IgD-negative memory B cell (primary cell): ENCODE data around the gene TTC22. TPM values are rescaled to one million over a fixed set of nuclear protein-coding genes. Genes with fewer than 3 reads are reported as not detected.

Source experiments
- H3K27ac Mint-ChIP-seq, 3 donors: one replicate each; pipeline ENCODE4 v1.8.0; 2020 to 2022; ENCODE audit warnings: mild to moderate bottlenecking in 3 of 3, mixed read lengths in 3 of 3, moderate library complexity in 1 of 3
- H3K27me3 Mint-ChIP-seq: one replicate; pipeline ENCODE4 v1.8.0; 2021; ENCODE audit warnings: mixed read lengths
- H3K36me3 Mint-ChIP-seq: one replicate; pipeline ENCODE4 v1.8.0; 2020; ENCODE audit warnings: mild to moderate bottlenecking, mixed read lengths
- H3K4me1 Mint-ChIP-seq, 3 donors: one replicate each; pipeline ENCODE4 v1.8.0; 2020 to 2022; ENCODE audit warnings: mixed read lengths in 3 of 3, mild to moderate bottlenecking in 1 of 3
- H3K4me3 Mint-ChIP-seq, 4 donors: one replicate each; pipeline ENCODE4 v1.8.0; 2020 to 2022; ENCODE audit warnings: mild to moderate bottlenecking in 4 of 4, mixed read lengths in 4 of 4, moderate library complexity in 3 of 4
- H3K9me3 Mint-ChIP-seq, 3 donors: one replicate each; pipeline ENCODE4 v1.8.0; 2020 to 2021; ENCODE audit warnings: mixed read lengths in 3 of 3, mild to moderate bottlenecking in 1 of 3
- polyA plus RNA-seq: library from polyadenylated mRNA; unstranded; fragments of 300-500 nt; fragmentation: Illumina TruSeq; gene quantifications from one replicate; pipeline ENCODE4 v1.2.3, GENCODE V29; 2021

Gene TTC22
- polyA plus RNA-seq, 1 donor from 2014 or later = 3.6 TPM

DNA sequence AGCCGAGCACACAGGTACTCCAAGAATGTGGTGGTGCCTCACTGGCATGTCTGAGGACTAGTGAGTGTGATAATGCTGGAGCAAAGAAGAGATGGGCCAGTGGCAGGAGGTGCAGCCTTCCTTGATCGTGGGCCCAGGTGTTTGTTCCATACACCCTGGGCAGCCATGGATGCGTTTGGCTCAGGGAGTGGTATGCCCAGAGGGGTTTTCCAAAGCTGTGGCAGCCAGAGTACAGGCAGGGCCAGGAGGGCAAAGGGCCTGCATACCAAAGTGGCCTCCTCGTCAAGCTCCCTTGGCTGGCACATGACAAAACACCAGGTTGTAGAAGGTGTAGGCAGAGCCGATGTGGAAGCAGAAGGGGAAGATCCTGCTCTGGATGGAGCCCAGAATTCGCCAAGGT is 55.8 kb downstream of the TTC22 start:
- Mint-ChIP-seq H3K36me3 (peaks cover 8% of the 10 kb centered on the region), H3K4me3 (peak overlapping the region in 1 of 4 donors; percentile 56), H3K4me1 (no peaks in the 10 kb centered on the region), H3K27ac (no peak overlapping the region), H3K27me3 (no peaks in the 10 kb centered on the region), H3K9me3 (no peaks in the 10 kb centered on the region)

DNA sequence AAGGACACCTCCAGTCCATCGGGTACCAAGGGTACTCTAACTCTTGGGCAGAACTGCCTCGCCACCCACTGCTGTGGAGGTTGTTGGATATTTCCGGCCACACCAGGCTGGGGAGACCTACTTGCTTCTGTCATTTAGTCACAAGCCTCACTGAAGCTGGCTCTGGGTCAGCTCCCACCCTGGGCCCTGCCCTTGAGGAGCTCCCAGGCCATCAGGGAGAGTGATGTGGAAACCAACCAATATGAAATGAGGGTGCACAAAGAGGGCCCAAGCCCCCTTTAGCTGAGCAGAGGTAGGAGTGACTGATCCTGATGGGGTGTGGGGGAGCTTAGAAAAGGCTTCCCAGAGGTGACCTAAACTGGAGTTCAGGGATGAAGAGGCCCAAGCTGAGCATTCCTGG is 56.4 kb downstream of the TTC22 start:
- no peaks in the 10 kb centered on the region for H3K9me3 Mint-ChIP-seq
- no peaks in the 10 kb centered on the region for H3K27me3 Mint-ChIP-seq
- H3K4me1 Mint-ChIP-seq = no peaks in the 10 kb centered on the region
- peaks cover 9% of the 10 kb centered on the region for H3K36me3 Mint-ChIP-seq
- no peak overlapping the region for H3K4me3 Mint-ChIP-seq
- no peak overlapping the region for H3K27ac Mint-ChIP-seq

DNA sequence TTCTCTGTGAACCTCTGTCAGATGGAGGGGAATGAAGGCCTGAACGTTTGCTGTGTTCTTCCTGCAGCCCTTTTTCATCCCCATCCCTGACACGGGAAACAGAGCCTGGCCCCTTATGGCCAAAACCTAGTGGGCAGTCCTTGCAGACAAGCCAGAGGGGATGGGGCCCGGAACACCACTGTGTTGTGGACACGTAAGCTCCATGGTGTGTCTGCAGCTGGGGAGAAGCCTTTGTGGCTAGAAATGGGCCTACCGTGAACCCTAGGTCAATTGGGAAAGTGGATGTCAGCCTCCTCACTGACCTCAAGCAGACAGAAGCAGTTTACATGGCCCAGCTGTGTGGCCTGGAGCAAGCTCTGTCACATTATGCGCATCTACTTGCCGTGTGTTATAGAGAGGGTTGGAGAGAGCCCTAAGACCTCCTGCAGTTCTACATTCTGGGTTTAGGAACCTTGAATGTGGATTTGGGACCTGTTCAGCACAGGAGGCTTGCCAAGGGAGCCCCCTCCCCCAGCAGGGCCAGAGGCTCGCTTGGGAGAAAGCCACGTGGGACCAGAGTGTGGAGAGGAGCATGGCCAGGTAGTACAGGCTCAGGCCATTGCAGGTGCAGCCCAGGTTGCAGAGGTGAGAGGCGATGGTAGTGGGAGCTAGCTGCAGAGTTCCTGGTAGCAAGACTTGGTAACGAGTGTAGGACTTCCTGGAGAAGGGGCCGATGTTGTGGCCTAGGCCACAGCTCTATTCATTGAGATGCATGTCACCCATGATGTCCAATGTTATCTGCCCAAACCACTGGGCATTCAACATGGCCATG is 57.5 kb downstream of the TTC22 start:
- H3K4me1 Mint-ChIP-seq = no peaks in the 10 kb centered on the region
- H3K36me3 Mint-ChIP-seq = peaks cover 9% of the 10 kb centered on the region
- no peak overlapping the region for H3K4me3 Mint-ChIP-seq
- H3K27me3 Mint-ChIP-seq = no peaks in the 10 kb centered on the region
- no peak overlapping the region for H3K27ac Mint-ChIP-seq
- no peaks in the 10 kb centered on the region for H3K9me3 Mint-ChIP-seq

DNA sequence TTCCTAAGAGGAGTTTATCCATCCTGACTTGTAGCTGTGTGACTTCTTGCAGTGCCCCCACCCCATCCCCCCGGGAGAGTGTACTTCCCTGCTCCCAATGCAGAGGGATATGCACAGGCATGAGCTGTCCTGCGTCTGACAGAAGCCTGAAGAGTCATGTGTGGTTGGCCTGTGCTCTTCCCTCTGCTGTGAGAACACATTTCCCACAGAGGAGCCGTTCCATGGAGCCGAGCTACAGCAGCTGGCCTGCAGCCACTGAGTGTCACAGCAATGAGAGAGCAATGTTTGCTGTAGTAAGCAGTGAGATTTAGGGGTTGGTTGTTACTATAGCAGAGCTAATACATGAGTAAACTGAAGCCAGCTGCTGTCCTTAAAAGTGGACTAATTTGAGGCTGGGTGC is 58.8 kb downstream of the TTC22 start:
- no peaks in the 10 kb centered on the region for H3K9me3 Mint-ChIP-seq
- no peaks in the 10 kb centered on the region for H3K27me3 Mint-ChIP-seq
- no peak overlapping the region for H3K27ac Mint-ChIP-seq
- no peak overlapping the region for H3K4me3 Mint-ChIP-seq
- H3K4me1 Mint-ChIP-seq = no peaks in the 10 kb centered on the region
- H3K36me3 Mint-ChIP-seq = peaks cover 9% of the 10 kb centered on the region

DNA sequence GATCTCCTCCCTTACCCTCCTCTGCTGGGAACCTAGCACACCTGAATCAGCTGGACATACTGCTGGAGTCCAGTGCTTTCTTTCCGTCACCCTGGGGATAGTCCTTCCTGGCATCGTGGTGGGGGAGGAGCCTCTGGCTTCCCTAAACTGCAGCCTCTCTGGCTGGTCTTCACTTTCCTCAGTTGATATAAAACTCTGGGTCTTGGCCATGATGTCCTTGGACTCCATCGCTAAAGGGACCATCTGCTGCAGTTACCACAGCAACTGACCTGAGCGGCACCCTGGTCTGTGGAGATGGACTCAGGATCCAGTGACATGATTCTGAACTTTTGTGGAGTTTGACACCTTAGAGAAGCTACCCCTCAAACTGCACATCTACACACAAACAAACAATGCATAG is 59.6 kb downstream of the TTC22 start:
- no peaks in the 10 kb centered on the region for H3K9me3 Mint-ChIP-seq
- H3K27ac Mint-ChIP-seq = peak overlapping the region in 1 of 3 donors; percentile 5
- peaks cover 16% of the 10 kb centered on the region for H3K36me3 Mint-ChIP-seq
- H3K27me3 Mint-ChIP-seq = no peaks in the 10 kb centered on the region
- H3K4me3 Mint-ChIP-seq = no peak overlapping the region
- H3K4me1 Mint-ChIP-seq = no peaks in the 10 kb centered on the region

DNA sequence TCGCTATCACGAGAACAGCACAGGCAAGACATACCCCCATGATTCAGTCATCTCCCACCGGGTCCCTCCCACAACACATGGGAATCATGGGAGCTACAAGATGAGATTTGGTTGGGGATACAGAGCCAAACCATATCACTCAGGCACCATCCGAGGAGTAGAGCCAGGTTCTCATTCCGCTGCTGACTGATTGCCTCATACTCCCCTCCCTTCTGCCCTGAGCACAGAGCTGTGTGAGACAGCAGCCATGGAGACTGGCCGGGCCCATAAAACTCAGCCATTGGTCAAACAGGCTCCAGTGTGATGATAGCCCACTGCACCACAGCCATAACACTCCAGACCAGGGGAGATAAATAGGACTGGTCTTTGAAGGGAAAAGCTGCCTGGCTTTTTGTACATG is 62.9 kb downstream of the TTC22 start:
- Mint-ChIP-seq H3K27ac (no peak overlapping the region), H3K4me3 (no peak overlapping the region), H3K9me3 (no peaks in the 10 kb centered on the region), H3K27me3 (no peaks in the 10 kb centered on the region), H3K36me3 (peaks cover 16% of the 10 kb centered on the region), H3K4me1 (no peaks in the 10 kb centered on the region)

DNA sequence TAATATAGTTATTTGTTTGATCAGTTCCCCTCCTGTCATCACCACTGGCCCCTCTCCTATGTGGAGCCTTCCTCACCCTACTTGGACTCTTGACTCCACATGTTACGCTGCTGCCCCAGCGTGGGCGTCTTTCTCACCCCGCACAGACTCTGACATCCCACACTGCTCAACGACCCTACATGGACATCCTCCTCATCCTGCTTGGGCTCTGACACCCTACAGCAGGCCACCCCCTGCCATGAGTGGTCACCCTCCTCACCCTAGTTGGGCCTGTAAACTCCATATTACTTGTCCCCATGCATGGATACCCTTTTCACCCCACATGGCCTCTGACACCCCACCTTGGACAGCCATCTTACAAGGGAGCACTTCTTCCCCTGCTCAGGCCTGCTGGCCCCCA is 64.4 kb downstream of the TTC22 start:
- Mint-ChIP-seq H3K9me3 (no peaks in the 10 kb centered on the region), H3K27ac (peak overlapping the region in 1 of 3 donors; percentile 6), H3K36me3 (peaks cover 15% of the 10 kb centered on the region), H3K27me3 (no peaks in the 10 kb centered on the region), H3K4me1 (no peaks in the 10 kb centered on the region), H3K4me3 (no peak overlapping the region)

Other genes with a start within 250 kb of the TTC22 start
- not detected for gene FAM151A, start 177.8 kb downstream of the TTC22 start, polyA plus RNA-seq
- not detected for gene MROH7, start 159.5 kb downstream of the TTC22 start, polyA plus RNA-seq
- 21.7 TPM for gene TTC4, start 85.5 kb downstream of the TTC22 start, polyA plus RNA-seq
- 2.6 TPM for gene PARS2, start 36.8 kb downstream of the TTC22 start, polyA plus RNA-seq
- 6.9 TPM for gene DHCR24, start 85.9 kb upstream of the TTC22 start, polyA plus RNA-seq
- gene TMEM61, start 179.3 kb upstream of the TTC22 start, polyA plus RNA-seq = not detected
- gene BSND, start 197.6 kb upstream of the TTC22 start, polyA plus RNA-seq = not detected
- gene PCSK9, start 238.2 kb upstream of the TTC22 start, polyA plus RNA-seq = not detected